IPS-20b (cell line): Measurements from ENCODE around the gene SHISA4.

ENCODE experiments used
- H3K27ac ChIP-seq: one replicate; pipeline ENCODE4 v1.5.1; 2013; ENCODE audit warnings: low read length
- H3K27me3 ChIP-seq: 2 replicates; pipeline ENCODE4 v1.6.1; 2013; ENCODE audit warnings: mild to moderate bottlenecking, low read length, inconsistent platforms; ENCODE audit not compliant: insufficient read depth
- H3K36me3 ChIP-seq: 2 replicates; pipeline ENCODE4 v1.6.1; 2013; ENCODE audit warnings: low read depth, mild to moderate bottlenecking, inconsistent platforms, low read length, moderate library complexity; ENCODE audit not compliant: insufficient read depth
- H3K4me1 ChIP-seq: 2 replicates; pipeline ENCODE4 v1.6.1; 2013; ENCODE audit warnings: mild to moderate bottlenecking, control low read depth, inconsistent platforms, low read length, moderate library complexity; ENCODE audit not compliant: insufficient read depth
- H3K4me3 ChIP-seq: 2 replicates; pipeline ENCODE4 v1.5.1; 2013; ENCODE audit warnings: mild to moderate bottlenecking, low read length, inconsistent platforms
- H3K9ac ChIP-seq: 2 replicates; pipeline ENCODE4 v1.6.1; 2013; ENCODE audit warnings: low read depth, mild to moderate bottlenecking, inconsistent platforms, low read length, moderate library complexity
- H3K9me3 ChIP-seq: 2 replicates; pipeline ENCODE4 v1.6.1; 2013; ENCODE audit warnings: mild to moderate bottlenecking, low read depth, low read length, inconsistent platforms; ENCODE audit not compliant: insufficient read depth

Gene SHISA4

DNA sequence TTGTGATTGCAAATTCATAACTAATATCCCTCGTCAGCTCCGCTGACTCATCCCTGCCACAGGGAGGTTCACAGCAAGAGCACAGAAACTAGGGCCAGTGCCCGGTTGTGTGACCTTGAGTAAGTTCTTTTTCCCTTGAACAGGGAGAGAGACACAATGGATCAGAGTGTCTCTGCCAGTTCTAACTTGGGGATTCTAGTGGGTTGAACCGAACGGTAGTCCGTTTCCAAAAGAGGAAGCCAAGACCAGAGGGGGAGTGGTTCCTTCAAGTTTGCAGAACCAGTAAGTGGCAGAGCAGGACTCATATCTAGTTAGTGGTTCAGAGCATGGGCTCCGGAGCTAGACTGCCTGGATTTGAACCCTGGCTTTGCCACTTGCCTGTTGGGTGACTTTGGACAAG lies 4.9 kb upstream of the SHISA4 start:
- Histone ChIP-seq H3K4me3 (no peak overlapping the region), H3K36me3 (no peaks in the 10 kb centered on the region), H3K27ac (no peak overlapping the region), H3K9me3 (no peaks in the 10 kb centered on the region), H3K9ac (no peak overlapping the region), H3K4me1 (peaks cover 22% of the 10 kb centered on the region), H3K27me3 (peaks cover 19% of the 10 kb centered on the region)

- H3K36me3 ChIP-seq, result no peaks in the 10 kb centered on the region
- no peak overlapping the region for H3K4me3 ChIP-seq
- H3K27me3 ChIP-seq, result peaks cover 25% of the 10 kb centered on the region
- no peak overlapping the region for H3K27ac ChIP-seq
- peaks cover 23% of the 10 kb centered on the region for H3K4me1 ChIP-seq
- H3K9me3 ChIP-seq, result no peaks in the 10 kb centered on the region
- H3K9ac ChIP-seq, result no peak overlapping the region
Measured at GRCh38 chr1:201884425-201884824, 4.3 kb upstream of the SHISA4 start.

- Histone ChIP-seq H3K9ac (no peak overlapping the region), H3K9me3 (no peaks in the 10 kb centered on the region), H3K27ac (no peak overlapping the region), H3K4me3 (no peak overlapping the region), H3K4me1 (peaks cover 25% of the 10 kb centered on the region), H3K36me3 (no peaks in the 10 kb centered on the region), H3K27me3 (peaks cover 37% of the 10 kb centered on the region)
Measured at GRCh38 chr1:201885531-201886075, 3.1 kb upstream of the SHISA4 start.

DNA sequence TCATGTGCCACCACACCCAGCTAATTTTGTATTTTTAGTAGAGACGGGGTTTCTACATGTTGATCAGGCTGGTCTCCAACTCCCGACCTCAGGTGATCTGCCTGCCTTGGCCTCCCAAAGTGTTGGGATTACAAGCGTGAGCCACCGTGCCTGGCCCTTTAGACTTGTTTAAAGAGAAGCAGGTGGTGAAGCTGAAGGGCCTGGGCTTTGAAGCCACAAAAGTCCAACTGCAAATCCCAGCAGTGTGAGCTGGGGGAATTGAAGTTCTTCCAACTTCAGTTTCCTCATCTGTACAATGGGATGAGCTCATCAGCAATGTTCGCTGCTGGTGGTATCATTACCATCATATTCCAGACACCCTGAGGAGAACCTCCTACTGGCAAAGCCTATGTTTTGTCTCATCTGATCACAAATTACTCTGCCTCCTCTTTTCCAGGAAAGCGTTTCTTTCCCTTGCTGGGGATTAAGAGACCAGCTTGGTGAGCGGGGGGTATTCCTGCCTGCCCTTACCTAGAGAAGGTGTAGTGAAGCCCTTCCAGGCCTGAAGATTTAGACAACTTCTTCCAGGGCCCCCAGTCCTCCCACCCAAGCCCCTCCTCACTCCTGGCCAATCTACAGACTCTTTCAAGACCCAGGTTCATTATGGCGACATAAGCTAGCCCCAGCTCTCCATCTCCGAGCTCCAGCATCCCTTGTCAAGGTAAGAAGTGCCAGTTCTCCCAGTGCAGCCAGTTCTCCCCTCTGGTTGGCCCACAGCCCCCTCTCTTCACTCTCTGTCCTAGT lies 2.4 kb upstream of the SHISA4 start:
- Histone ChIP-seq H3K4me3 (no peak overlapping the region), H3K9ac (no peak overlapping the region), H3K36me3 (no peaks in the 10 kb centered on the region), H3K9me3 (no peaks in the 10 kb centered on the region), H3K27me3 (peaks cover 38% of the 10 kb centered on the region), H3K4me1 (peaks cover 20% of the 10 kb centered on the region), H3K27ac (no peak overlapping the region)

- no peak overlapping the region for H3K4me3 ChIP-seq
- H3K4me1 ChIP-seq, result peaks cover 17% of the 10 kb centered on the region
- H3K27ac ChIP-seq, result no peak overlapping the region
- peaks cover 38% of the 10 kb centered on the region for H3K27me3 ChIP-seq
- H3K36me3 ChIP-seq, result no peaks in the 10 kb centered on the region
- H3K9me3 ChIP-seq, result no peaks in the 10 kb centered on the region
- no peak overlapping the region for H3K9ac ChIP-seq
Measured at GRCh38 chr1:201887116-201887866, 1.4 kb upstream of the SHISA4 start.

- no peak overlapping the region for H3K27ac ChIP-seq
- peaks cover 38% of the 10 kb centered on the region for H3K27me3 ChIP-seq
- peaks cover 14% of the 10 kb centered on the region; the same call in 1 of the 2 replicates for H3K4me1 ChIP-seq
- H3K36me3 ChIP-seq, result no peaks in the 10 kb centered on the region
- no peaks in the 10 kb centered on the region for H3K9me3 ChIP-seq
- H3K4me3 ChIP-seq, result peak overlapping the region; percentile 80
- H3K9ac ChIP-seq, result peak overlapping the region; percentile 69; the same call in 1 of the 2 replicates
Measured at GRCh38 chr1:201889090-201889968, 631 bp downstream of the SHISA4 start.

DNA sequence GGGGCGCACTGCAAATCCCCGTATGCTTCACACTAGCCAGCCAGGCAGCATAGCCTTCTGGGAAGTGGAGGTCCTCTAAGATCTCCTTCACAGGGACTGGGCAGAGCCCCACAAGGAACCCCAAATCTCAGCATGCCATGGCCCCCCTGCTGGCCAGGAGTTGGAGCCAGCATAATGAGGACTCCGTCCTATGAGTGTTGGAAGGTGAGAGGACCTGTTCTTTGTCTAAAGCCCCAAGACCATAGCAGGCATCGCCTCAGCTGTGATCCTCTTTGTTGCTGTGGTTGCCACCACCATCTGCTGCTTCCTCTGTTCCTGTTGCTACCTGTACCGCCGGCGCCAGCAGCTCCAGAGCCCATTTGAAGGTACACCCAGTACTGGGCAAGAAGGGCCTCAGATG lies 1.5 kb downstream of the SHISA4 start:
- Histone ChIP-seq H3K4me1 (peaks cover 19% of the 10 kb centered on the region; the same call in 1 of the 2 replicates), H3K27me3 (peaks cover 38% of the 10 kb centered on the region), H3K9me3 (no peaks in the 10 kb centered on the region), H3K9ac (no peak overlapping the region), H3K36me3 (no peaks in the 10 kb centered on the region), H3K4me3 (no peak overlapping the region), H3K27ac (no peak overlapping the region)

DNA sequence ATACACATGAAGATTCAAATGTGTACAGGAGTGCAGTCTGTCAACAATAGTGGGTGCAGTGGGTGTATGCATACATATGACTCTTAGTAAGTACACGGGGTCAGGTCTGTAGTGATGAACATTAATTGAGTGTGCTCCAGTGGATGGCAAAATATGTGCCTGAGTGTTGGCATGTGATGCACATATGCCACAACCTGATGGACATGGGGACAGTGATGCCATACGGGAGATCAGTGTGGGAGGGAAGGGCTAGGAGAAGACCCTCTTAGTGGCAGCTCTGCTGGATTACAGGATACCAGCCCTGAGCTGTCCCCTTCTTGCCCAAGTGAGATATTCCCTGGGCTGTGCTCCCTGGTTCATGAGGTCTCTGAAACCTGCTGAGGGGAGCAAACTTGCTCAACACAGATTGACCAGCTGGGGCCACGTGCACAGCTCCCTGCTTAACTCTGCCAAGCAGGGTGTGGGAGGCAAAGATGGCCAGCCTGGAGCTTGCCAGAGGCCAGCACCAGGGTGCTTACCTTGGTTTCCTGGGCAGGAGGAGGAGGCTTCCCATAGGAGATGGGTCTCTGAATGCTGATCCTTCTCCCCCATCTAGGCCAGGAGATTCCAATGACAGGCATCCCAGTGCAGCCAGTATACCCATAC lies 2.2 kb downstream of the SHISA4 start:
- Histone ChIP-seq H3K9ac (no peak overlapping the region), H3K36me3 (no peaks in the 10 kb centered on the region), H3K9me3 (no peaks in the 10 kb centered on the region), H3K27ac (no peak overlapping the region), H3K4me3 (no peak overlapping the region), H3K27me3 (peaks cover 38% of the 10 kb centered on the region), H3K4me1 (peaks cover 19% of the 10 kb centered on the region; the same call in 1 of the 2 replicates)

DNA sequence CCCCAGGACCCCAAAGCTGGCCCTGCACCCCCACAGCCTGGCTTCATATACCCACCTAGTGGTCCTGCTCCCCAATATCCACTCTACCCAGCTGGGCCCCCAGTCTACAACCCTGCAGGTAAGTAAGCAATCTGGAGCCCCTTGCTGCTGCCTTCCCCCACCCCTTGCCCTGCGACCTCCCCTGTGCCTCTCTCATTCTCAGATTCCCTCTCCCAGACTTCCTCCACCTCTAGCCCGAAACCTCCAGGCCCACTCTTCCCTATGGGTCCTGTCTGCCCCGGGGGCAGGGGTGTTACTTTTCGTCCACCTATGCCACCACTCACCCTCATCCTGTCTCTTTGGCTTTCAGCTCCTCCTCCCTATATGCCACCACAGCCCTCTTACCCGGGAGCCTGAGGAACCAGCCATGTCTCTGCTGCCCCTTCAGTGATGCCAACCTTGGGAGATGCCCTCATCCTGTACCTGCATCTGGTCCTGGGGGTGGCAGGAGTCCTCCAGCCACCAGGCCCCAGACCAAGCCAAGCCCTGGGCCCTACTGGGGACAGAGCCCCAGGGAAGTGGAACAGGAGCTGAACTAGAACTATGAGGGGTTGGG lies 2.9 kb downstream of the SHISA4 start:
- peaks cover 38% of the 10 kb centered on the region for H3K27me3 ChIP-seq
- no peaks in the 10 kb centered on the region for H3K9me3 ChIP-seq
- no peak overlapping the region for H3K27ac ChIP-seq
- no peaks in the 10 kb centered on the region for H3K36me3 ChIP-seq
- no peak overlapping the region for H3K4me3 ChIP-seq
- H3K9ac ChIP-seq, result no peak overlapping the region
- H3K4me1 ChIP-seq, result peaks cover 19% of the 10 kb centered on the region

- no peaks in the 10 kb centered on the region for H3K36me3 ChIP-seq
- H3K4me1 ChIP-seq, result peaks cover 22% of the 10 kb centered on the region
- no peak overlapping the region for H3K9ac ChIP-seq
- no peaks in the 10 kb centered on the region for H3K9me3 ChIP-seq
- no peak overlapping the region for H3K27ac ChIP-seq
- peaks cover 33% of the 10 kb centered on the region for H3K27me3 ChIP-seq
- H3K4me3 ChIP-seq, result no peak overlapping the region
Measured at GRCh38 chr1:201892211-201892610, 3.5 kb downstream of the SHISA4 start.
